Measurements from ENCODE around the gene PAN3. TPM values are rescaled to one million over a fixed set of nuclear protein-coding genes. Genes with fewer than 3 reads are reported as not detected.
A peak's percentile ranks its signal among the peaks of the same experiment; 100 is the strongest.
"Not testable (repeated sequence)": the region's sequence is repeated elsewhere in the genome, so short reads cannot be mapped to it uniquely, and the experiment has no call there.

PAN3 gene
- polyA plus RNA-seq, 5 donors, result 38.9 to 63.1 (median 55.2) TPM

- no peak for DNase-seq
These were observed 8.2 kb upstream of the PAN3 start for GRCh38 chr13:28129911-28130693.

- DNase-seq, result no peak
These were observed 6.7 kb upstream of the PAN3 start for GRCh38 chr13:28131646-28132045.

GRCh38 chr13:28136916-28137315 is 1.4 kb upstream of the PAN3 start:
- DNase-seq, result no peak

GRCh38 chr13:28137596-28137995 is 749 bp upstream of the PAN3 start:
- DNase-seq, result no peak

GRCh38 chr13:28138756-28139470 is 568 bp downstream of the PAN3 start:
- DNase-seq, result peak; percentile 92 to 94

GRCh38 chr13:28140433-28141125 is 2.2 kb downstream of the PAN3 start:
- no peak for DNase-seq

- not testable (repeated sequence) for DNase-seq
These were observed 3.2 kb downstream of the PAN3 start for GRCh38 chr13:28141542-28141941.

- DNase-seq, result no peak
These were observed 6.7 kb downstream of the PAN3 start for GRCh38 chr13:28145049-28145448.

- no peak for DNase-seq
These were observed 9.2 kb downstream of the PAN3 start for GRCh38 chr13:28147495-28147894.

- DNase-seq, result no peak
These were observed 20.7 kb downstream of the PAN3 start for GRCh38 chr13:28159057-28159456.

- no peak for DNase-seq
These were observed 23.0 kb downstream of the PAN3 start for GRCh38 chr13:28161370-28161769.

GRCh38 chr13:28163587-28163986 is 25.2 kb downstream of the PAN3 start:
- DNase-seq, result no peak

- DNase-seq, result no peak
These were observed 27.9 kb downstream of the PAN3 start for GRCh38 chr13:28166257-28166656.

GRCh38 chr13:28171266-28171665 is 32.9 kb downstream of the PAN3 start:
- no peak for DNase-seq

GRCh38 chr13:28172947-28173346 is 34.6 kb downstream of the PAN3 start:
- no peak for DNase-seq

- DNase-seq, result no peak
These were observed 35.4 kb downstream of the PAN3 start for GRCh38 chr13:28173793-28174192.

GRCh38 chr13:28177327-28177726 is 39.0 kb downstream of the PAN3 start:
- no peak for DNase-seq

GRCh38 chr13:28177877-28178276 is 39.5 kb downstream of the PAN3 start:
- DNase-seq, result no peak

GRCh38 chr13:28179974-28180373 is 41.6 kb downstream of the PAN3 start:
- no peak for DNase-seq

- DNase-seq, result no peak
These were observed 43.1 kb downstream of the PAN3 start for GRCh38 chr13:28181413-28181812.

GRCh38 chr13:28185256-28185655 is 46.9 kb downstream of the PAN3 start:
- DNase-seq, result no peak

GRCh38 chr13:28199089-28199488 is 60.7 kb downstream of the PAN3 start:
- no peak for DNase-seq

GRCh38 chr13:28204043-28204442 is 65.7 kb downstream of the PAN3 start:
- no peak for DNase-seq

Data from right lung (tissue), 5 donors.